Ectodermal cell (in vitro differentiated cells): ENCODE results near the gene APOM.

ENCODE experiments used
- H3K27ac ChIP-seq: 2 replicates; pipeline ENCODE4 v1.7.0; 2013; ENCODE audit warnings: mild to moderate bottlenecking, low read depth, low read length; ENCODE audit not compliant: insufficient read depth, poor library complexity, severe bottlenecking
- H3K27me3 ChIP-seq: 2 replicates; pipeline ENCODE4 v1.7.0; 2013; ENCODE audit warnings: mild to moderate bottlenecking, low read length; ENCODE audit not compliant: insufficient read depth, control insufficient read depth, poor library complexity, severe bottlenecking
- H3K36me3 ChIP-seq: one replicate; pipeline ENCODE4 v1.7.0; 2013; ENCODE audit warnings: low read length; ENCODE audit not compliant: control insufficient read depth, insufficient read depth
- H3K4me1 ChIP-seq: one replicate; pipeline ENCODE4 v1.7.0; 2013; ENCODE audit warnings: low read length; ENCODE audit not compliant: control insufficient read depth, insufficient read depth
- H3K4me3 ChIP-seq: 2 replicates; pipeline ENCODE4 v1.7.0; 2013; ENCODE audit warnings: low read depth, low read length, control low read depth; ENCODE audit not compliant: insufficient read depth
- H3K9me3 ChIP-seq: 2 replicates; pipeline ENCODE4 v1.7.0; 2013; ENCODE audit warnings: mild to moderate bottlenecking, low read length, moderate library complexity; ENCODE audit not compliant: control insufficient read depth
- WGBS, 2 experiments: methylation state at CpG; one replicate each; pipeline ENCODE4 v1.1.7; 2013; ENCODE audit warnings: missing lambda C conversion rate in 2 of 2; 5-methylcytosine and 5-hydroxymethylcytosine counted together

Gene APOM

GRCh38 chr6:31639449-31639861, 16.2 kb upstream of the APOM start:
- Histone ChIP-seq H3K36me3 (peaks cover 66% of the 10 kb centered on the region), H3K4me3 (no peak overlapping the region), H3K9me3 (no peaks in the 10 kb centered on the region), H3K4me1 (no peaks in the 10 kb centered on the region), H3K27ac (no peak overlapping the region), H3K27me3 (no peaks in the 10 kb centered on the region)
- 94 to 96% methylated on average over 10 of the region's 10 CpGs for WGBS, 2 experiments

DNA sequence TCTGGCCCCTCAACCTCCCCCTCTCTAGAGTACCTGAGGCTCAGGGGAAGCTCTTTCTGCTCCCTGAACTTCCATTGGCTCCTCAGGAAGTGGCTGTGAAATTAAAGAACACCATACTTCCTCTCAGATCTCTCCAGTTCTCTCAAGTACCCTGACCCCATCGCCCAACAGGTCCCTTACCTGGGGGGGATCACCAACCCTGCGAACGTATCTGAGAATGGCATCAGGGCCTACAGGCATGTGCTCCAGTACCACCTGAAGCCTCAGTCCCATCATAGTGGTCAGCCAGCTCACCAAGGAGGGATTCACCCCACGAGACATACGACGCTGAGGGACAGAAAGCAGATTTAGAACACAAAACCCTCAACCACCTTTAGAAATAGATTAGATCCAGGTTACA, 15.1 kb upstream of the APOM start:
- Histone ChIP-seq H3K4me3 (no peak overlapping the region), H3K36me3 (peaks cover 64% of the 10 kb centered on the region), H3K27me3 (no peaks in the 10 kb centered on the region), H3K27ac (no peak overlapping the region), H3K9me3 (no peaks in the 10 kb centered on the region), H3K4me1 (no peaks in the 10 kb centered on the region)
- WGBS, 2 experiments = 98% methylated on average over 4 to 6 of the region's 6 CpGs

DNA sequence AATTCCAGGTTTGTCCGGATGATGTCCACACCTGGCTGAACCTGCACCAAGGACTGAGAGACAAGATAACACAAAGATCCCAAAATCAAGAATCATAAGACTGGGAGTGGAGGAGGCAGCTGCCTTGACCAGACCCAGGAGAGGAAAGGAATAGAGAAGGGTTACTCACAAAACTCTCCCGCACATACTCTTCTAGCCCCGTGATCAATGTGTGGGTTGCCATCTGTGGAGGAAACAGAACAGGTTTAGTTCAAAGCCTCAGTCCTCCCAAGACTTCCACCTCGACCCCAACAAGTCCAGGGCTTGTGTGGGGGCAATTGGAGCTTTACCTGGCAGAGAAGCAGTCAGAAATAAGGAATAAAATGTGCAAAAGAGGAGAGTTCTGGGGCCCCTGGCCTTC, 14.3 kb upstream of the APOM start:
- no peaks in the 10 kb centered on the region for H3K4me1 ChIP-seq
- H3K27me3 ChIP-seq = no peaks in the 10 kb centered on the region
- no peak overlapping the region for H3K27ac ChIP-seq
- H3K9me3 ChIP-seq = no peaks in the 10 kb centered on the region
- 96 to 97% methylated on average over 4 of the region's 4 CpGs for WGBS, 2 experiments
- no peak overlapping the region for H3K4me3 ChIP-seq
- H3K36me3 ChIP-seq = peaks cover 60% of the 10 kb centered on the region

GRCh38 chr6:31642798-31643570, 12.7 kb upstream of the APOM start:
- H3K9me3 ChIP-seq = no peaks in the 10 kb centered on the region
- H3K4me1 ChIP-seq = no peaks in the 10 kb centered on the region
- H3K4me3 ChIP-seq = no peak overlapping the region
- WGBS, 2 experiments = 93 to 96% methylated on average over 6 of the region's 6 CpGs
- H3K36me3 ChIP-seq = peaks cover 62% of the 10 kb centered on the region
- no peak overlapping the region for H3K27ac ChIP-seq
- no peaks in the 10 kb centered on the region for H3K27me3 ChIP-seq

DNA sequence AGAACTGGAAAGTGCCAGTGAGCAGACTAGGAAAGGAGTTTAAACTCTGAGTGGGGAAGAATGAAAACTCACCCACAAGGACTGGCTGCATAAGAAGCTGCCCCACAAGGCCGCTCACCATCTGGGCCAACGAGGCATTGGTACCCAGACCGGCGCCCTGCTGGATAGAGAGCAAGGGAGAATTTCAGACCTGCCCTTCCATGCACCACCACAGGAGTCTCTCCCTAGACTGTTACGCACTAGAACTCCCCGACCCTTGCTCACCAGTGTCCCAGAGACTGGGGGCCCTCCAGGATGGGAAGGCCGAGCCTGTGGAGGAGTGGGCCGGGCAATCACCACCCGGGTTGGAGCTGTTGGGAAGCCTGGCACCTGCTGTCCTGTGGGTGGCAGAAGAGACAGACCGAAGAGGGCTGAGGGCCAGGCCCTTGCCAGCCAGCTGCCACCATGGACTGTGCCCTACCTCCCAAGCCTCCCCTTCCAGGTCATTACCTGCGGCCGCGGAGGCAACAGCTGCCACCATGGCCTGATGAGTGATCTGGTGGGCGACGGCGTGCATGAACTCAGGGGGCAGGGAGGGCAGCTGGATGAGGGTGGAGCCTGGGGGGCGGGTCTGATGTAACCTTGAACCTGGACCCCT, 11.8 kb upstream of the APOM start:
- no peaks in the 10 kb centered on the region for H3K4me1 ChIP-seq
- H3K9me3 ChIP-seq = no peaks in the 10 kb centered on the region
- 96% methylated on average over 17 of the region's 17 CpGs for WGBS, 2 experiments
- H3K27ac ChIP-seq = no peak overlapping the region
- H3K27me3 ChIP-seq = no peaks in the 10 kb centered on the region
- no peak overlapping the region for H3K4me3 ChIP-seq
- peaks cover 72% of the 10 kb centered on the region for H3K36me3 ChIP-seq

DNA sequence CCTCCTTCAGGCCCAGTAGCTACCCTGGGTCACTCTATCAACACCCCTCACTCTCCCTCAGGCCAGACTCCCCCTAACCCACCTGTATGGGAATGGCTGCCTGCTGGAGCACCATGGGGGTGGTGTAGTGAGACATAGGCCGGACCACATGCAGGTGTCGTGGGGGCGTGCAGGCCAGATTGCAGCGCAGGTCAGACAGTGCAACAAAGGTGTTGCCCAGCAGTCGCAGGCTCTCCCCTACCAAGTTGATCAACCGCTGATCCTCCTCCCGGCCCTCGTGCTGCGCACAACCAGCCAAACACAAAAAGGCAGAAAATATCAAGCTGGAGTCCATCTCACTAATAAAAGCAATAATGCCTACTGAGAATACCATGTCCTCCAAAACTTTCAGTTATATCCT, 10.4 kb upstream of the APOM start:
- Histone ChIP-seq H3K4me1 (no peaks in the 10 kb centered on the region), H3K27me3 (no peaks in the 10 kb centered on the region), H3K4me3 (no peak overlapping the region), H3K36me3 (peaks cover 78% of the 10 kb centered on the region), H3K27ac (no peak overlapping the region), H3K9me3 (no peaks in the 10 kb centered on the region)
- WGBS, 2 experiments = 97 to 98% methylated on average over 9 of the region's 9 CpGs

- no peaks in the 10 kb centered on the region for H3K9me3 ChIP-seq
- H3K27ac ChIP-seq = peak overlapping the region; percentile 99
- WGBS, 2 experiments = 4 to 5% methylated on average over 29 of the region's 29 CpGs
- H3K4me3 ChIP-seq = peak overlapping the region; percentile 92
- H3K36me3 ChIP-seq = peaks cover 27% of the 10 kb centered on the region
- peaks cover 10% of the 10 kb centered on the region for H3K4me1 ChIP-seq
- no peaks in the 10 kb centered on the region for H3K27me3 ChIP-seq
Measured at GRCh38 chr6:31651602-31652191, 4.0 kb upstream of the APOM start.

DNA sequence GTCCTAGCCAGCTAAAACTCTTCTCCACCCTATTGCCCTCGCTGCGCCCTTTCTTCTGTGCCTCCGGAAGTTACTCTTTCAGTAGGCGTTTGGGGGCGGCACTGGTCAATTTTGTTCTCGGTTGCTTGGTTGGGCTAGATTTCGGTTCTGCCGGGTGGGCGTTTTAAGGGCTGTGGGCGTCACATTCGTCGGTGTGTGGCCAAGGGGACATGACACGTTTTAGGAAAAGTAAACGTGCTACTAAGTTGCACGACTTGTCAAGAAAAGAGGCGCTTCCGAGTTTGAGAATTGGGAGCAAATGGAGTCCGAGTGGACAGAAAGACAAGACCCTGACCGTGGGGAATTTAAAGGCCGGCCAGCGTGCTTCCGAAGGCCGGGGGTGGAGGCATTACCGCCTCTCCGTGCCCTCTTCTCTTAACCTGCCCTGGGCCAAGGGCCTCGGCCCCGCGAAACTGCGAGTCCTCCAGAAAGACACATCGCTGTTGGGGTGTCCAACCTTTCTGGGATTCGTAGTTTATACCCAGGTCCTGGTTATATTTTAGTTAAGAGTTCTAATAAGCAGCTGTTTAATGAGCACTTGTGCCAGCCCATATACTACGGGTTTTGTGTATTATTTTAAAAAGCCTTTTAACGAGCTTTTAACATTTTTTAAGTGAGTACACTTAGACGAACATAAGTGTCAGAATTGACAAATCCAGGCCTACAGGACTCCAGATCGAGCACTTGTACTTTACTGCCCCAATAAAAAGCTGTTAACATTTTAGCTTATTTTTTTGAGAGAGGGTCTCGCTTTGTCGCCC, 2.6 kb upstream of the APOM start:
- WGBS, 2 experiments = 18% methylated on average over 37 of the region's 37 CpGs
- Histone ChIP-seq H3K4me3 (peak overlapping the region; percentile 92), H3K36me3 (peaks cover 16% of the 10 kb centered on the region), H3K27me3 (no peaks in the 10 kb centered on the region), H3K9me3 (no peaks in the 10 kb centered on the region), H3K27ac (peak overlapping the region; percentile 99), H3K4me1 (peaks cover 10% of the 10 kb centered on the region)

DNA sequence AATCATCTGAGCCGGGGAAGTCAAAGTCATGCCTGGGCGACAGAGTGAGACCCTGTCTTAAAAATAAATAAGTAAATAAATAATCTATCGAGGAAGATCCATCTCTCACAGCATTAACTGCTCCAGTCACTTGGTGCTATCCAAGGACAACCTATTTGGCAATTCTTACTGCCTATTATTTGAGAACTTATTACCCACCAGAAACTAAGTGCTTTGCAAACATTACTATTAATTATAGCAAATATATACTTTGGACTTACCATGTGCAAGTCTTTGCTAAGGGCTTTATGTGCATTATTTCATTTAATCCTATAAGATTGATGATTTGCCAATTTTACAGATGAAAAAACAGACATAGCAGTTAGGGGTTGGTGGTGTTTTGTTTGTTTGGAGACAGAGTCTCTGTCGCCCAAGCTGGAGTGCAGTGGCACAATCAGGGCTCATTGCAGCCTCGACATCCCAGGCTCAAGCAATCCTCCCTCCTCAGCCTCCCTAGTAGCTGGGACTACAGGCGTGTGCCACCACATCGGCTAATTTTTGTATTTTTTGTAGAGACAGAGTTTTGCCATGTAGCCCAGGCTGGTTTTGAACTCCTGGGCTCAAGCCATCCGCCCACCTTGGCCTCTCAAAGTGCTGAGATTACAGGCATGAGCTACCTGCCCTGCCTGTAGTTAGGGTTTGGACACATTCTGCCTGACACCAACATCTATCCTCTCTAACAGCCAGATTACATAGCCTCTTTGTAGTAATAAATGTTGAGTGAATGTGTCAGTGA, 933 bp upstream of the APOM start:
- no peak overlapping the region for H3K27ac ChIP-seq
- no peaks in the 10 kb centered on the region for H3K27me3 ChIP-seq
- no peak overlapping the region for H3K4me3 ChIP-seq
- peaks cover 24% of the 10 kb centered on the region for H3K4me1 ChIP-seq
- H3K36me3 ChIP-seq = peaks cover under 1% of the 10 kb centered on the region
- WGBS, 2 experiments = 93 to 97% methylated on average over 8 of the region's 8 CpGs
- H3K9me3 ChIP-seq = no peaks in the 10 kb centered on the region
